A549 (cell line): ENCODE measurements around the gene MLLT3. TPM values are rescaled to one million over a fixed set of nuclear protein-coding genes. Genes with fewer than 3 reads are reported as not detected.

ENCODE experiments used
- ATAC-seq, 2 experiments: fragments of 200-7000 bp in 1 of 2; fragments of >200 bp in 1 of 2; cut with Nextera tagmentation in 1 of 2; cut with Tn5 transposase in 1 of 2; 3 replicates each; pipeline versions ENCODE4 v1.8.0 to v1.9.1; 2018 to 2020; ENCODE audit warnings: mild to moderate bottlenecking in 1 of 2, moderate library complexity in 1 of 2
- CTCF ChIA-PET: fragments of 300-600 bp; sonication (Branson Sonifier 250); formaldehyde crosslinking; extraction: SDS; loops from one replicate; lab custom pipeline; 2021; ENCODE audit warnings: antibody characterized with exemption, inconsistent platforms; lab: Yijun Ruan, JAX
- POLR2A ChIA-PET: fragments of 350-600 bp; formaldehyde crosslinking; extraction: SDS; loops from one replicate; lab custom pipeline; 2021; ENCODE audit warnings: antibody characterized with exemption, inconsistent platforms; lab: Yijun Ruan, JAX
- DNase-seq, 2 experiments: peaks; one replicate each; pipeline versions ENCODE4 v3.0.0 to v3.0.0-alpha.2; 2011 to 2016; ENCODE audit warnings: low read depth in 1 of 2, low spot score in 1 of 2
- FAIRE-seq: peaks from 2 replicates; lab custom pipeline; 2011; peaks lifted over from hg19 to GRCh38; lab: Jason Lieb, UNC
- H3K27ac ChIP-seq, 2 experiments: fragments of >200 bp; sonication (Bioruptor Twin); formaldehyde crosslinking; 3 replicates each; pipeline ENCODE4 v1.5.1; 2016 to 2017
- H3K4me1 ChIP-seq: fragments of >200 bp; sonication (Bioruptor Twin); formaldehyde crosslinking; 3 replicates; pipeline ENCODE4 v1.6.1; 2016
- H3K4me2 ChIP-seq: fragments of >200 bp; sonication (Bioruptor Twin); formaldehyde crosslinking; 3 replicates; pipeline ENCODE4 v1.6.1; 2016
- H3K4me3 ChIP-seq: fragments of >200 bp; sonication (Bioruptor Twin); formaldehyde crosslinking; 3 replicates; pipeline ENCODE4 v1.5.1; 2016
- H3K9me3 ChIP-seq: fragments of >200 bp; sonication (Bioruptor Twin); formaldehyde crosslinking; 3 replicates; pipeline ENCODE4 v1.6.1; 2016
- BHLHE40 ChIP-seq: IDR thresholded peaks from 2 replicates; pipeline ENCODE4 v1.6.1; 2012; ENCODE audit warnings: low read depth, low read length, inconsistent platforms
- CBX2 ChIP-seq: fragments of 200-600 bp; sonication (generic); IDR thresholded peaks from 2 replicates; pipeline ENCODE4 v1.6.1; 2016; ENCODE audit warnings: low read depth, mild to moderate bottlenecking, borderline replicate concordance
- CBX8 ChIP-seq: fragments of 200-600 bp; sonication (generic); IDR thresholded peaks from 2 replicates; pipeline ENCODE4 v1.6.1; 2016
- CEBPB ChIP-seq, 2 experiments: fragments of >200 bp in 1 of 2; sonication (Bioruptor Twin) in 1 of 2; formaldehyde crosslinking in 1 of 2; IDR thresholded peaks; 2 replicates each; pipeline ENCODE4 v1.6.1; 2012 to 2016
- CHD4 ChIP-seq: fragments of 200-600 bp; sonication (generic); IDR thresholded peaks from 2 replicates; pipeline ENCODE4 v1.6.1; 2016; ENCODE audit warnings: antibody characterized with exemption, mild to moderate bottlenecking, borderline replicate concordance
- CTCF ChIP-seq: fragments of >200 bp; sonication (Bioruptor Twin); formaldehyde crosslinking; IDR thresholded peaks from 3 replicates; pipeline ENCODE4 v1.5.1; 2016
- E2F6 ChIP-seq: IDR thresholded peaks from 2 replicates; pipeline ENCODE4 v1.6.1; 2012; ENCODE audit warnings: low read depth, borderline replicate concordance
- EHF ChIP-seq: fragments of 250-450 bp; sonication (Bioruptor Pico); IDR thresholded peaks from 2 replicates; pipeline ENCODE4 v1.5.0; 2020; ENCODE audit warnings: mild to moderate bottlenecking
- EHMT2 ChIP-seq: fragments of 200-600 bp; sonication (generic); IDR thresholded peaks from 2 replicates; pipeline ENCODE4 v1.6.1; 2016; ENCODE audit warnings: antibody characterized with exemption, low read depth, mild to moderate bottlenecking, moderate library complexity
- EP300 ChIP-seq, 2 experiments: fragments of >200 bp; sonication (Bioruptor Twin); formaldehyde crosslinking; IDR thresholded peaks; 2 replicates in 1 of 2; 3 replicates in 1 of 2; pipeline ENCODE4 v1.6.1; 2016 to 2017
- FOSL2 ChIP-seq, 2 experiments: fragments of 450-650 bp in 1 of 2; fragments of >200 bp in 1 of 2; sonication (Bioruptor Twin) in 1 of 2; formaldehyde crosslinking; IDR thresholded peaks; 2 replicates each; pipeline versions ENCODE4 v1.5.0 to v1.6.1; 2016 to 2020; ENCODE audit warnings: mild to moderate bottlenecking in 1 of 2, moderate library complexity in 1 of 2
- FOXS1 ChIP-seq: fragments of 250-450 bp; sonication (Bioruptor Pico); IDR thresholded peaks from 2 replicates; pipeline ENCODE4 v1.5.0; 2020; ENCODE audit warnings: mild to moderate bottlenecking, moderate library complexity
- GATA3 ChIP-seq: IDR thresholded peaks from 2 replicates; pipeline ENCODE4 v1.6.1; 2012; ENCODE audit warnings: borderline replicate concordance
- HDAC2 ChIP-seq: fragments of 200-600 bp; sonication (generic); IDR thresholded peaks from 2 replicates; pipeline ENCODE4 v1.6.1; 2016
- HES2 ChIP-seq: fragments of >200 bp; sonication (Bioruptor Twin); formaldehyde crosslinking; IDR thresholded peaks from 2 replicates; pipeline ENCODE4 v1.6.1; 2016
- HEYL ChIP-seq: fragments of 250-450 bp; sonication (Bioruptor Pico); IDR thresholded peaks from 2 replicates; pipeline ENCODE4 v1.8.0; 2021; ENCODE audit warnings: mild to moderate bottlenecking, moderate library complexity
- HMGXB4 ChIP-seq: fragments of 250-450 bp; sonication (Bioruptor Pico); IDR thresholded peaks from 2 replicates; pipeline ENCODE4 v1.5.0; 2021; ENCODE audit warnings: mild to moderate bottlenecking, moderate library complexity, borderline replicate concordance
- HOXA7 ChIP-seq: fragments of 250-450 bp; sonication (Bioruptor Pico); IDR thresholded peaks from 2 replicates; pipeline ENCODE4 v1.5.0; 2020; ENCODE audit warnings: mild to moderate bottlenecking, moderate library complexity
- HOXB13 ChIP-seq: fragments of 250-450 bp; sonication (Bioruptor Pico); IDR thresholded peaks from 2 replicates; pipeline ENCODE4 v1.5.0; 2020; ENCODE audit warnings: low read depth, mild to moderate bottlenecking, moderate library complexity
- HOXB5 ChIP-seq: fragments of 250-450 bp; sonication (Bioruptor Pico); IDR thresholded peaks from 2 replicates; pipeline ENCODE4 v1.5.0; 2020; ENCODE audit warnings: mild to moderate bottlenecking, moderate library complexity
- JUN ChIP-seq, 2 experiments: fragments of >200 bp; sonication (Bioruptor Twin); formaldehyde crosslinking; IDR thresholded peaks; 2 replicates in 1 of 2; 3 replicates in 1 of 2; pipeline ENCODE4 v1.6.1; 2016 to 2017
- JUNB ChIP-seq: fragments of >200 bp; sonication (Bioruptor Twin); formaldehyde crosslinking; IDR thresholded peaks from 2 replicates; pipeline ENCODE4 v1.6.1; 2016
- KDM1A ChIP-seq: fragments of 200-600 bp; sonication (generic); IDR thresholded peaks from 2 replicates; pipeline ENCODE4 v1.6.1; 2016; ENCODE audit warnings: low read depth, mild to moderate bottlenecking
- MAFK ChIP-seq: fragments of 450-650 bp; IDR thresholded peaks from 2 replicates; pipeline ENCODE4 v1.6.1; 2014; ENCODE audit not compliant: partially characterized antibody
- MAX ChIP-seq: IDR thresholded peaks from 2 replicates; pipeline ENCODE4 v1.6.1; 2012
- NPAS2 ChIP-seq: fragments of 250-450 bp; sonication (Bioruptor Pico); IDR thresholded peaks from 2 replicates; pipeline ENCODE4 v1.8.0; 2022; ENCODE audit warnings: mild to moderate bottlenecking, moderate library complexity, borderline replicate concordance
- NR3C1 ChIP-seq: fragments of >200 bp; sonication (Bioruptor Twin); formaldehyde crosslinking; IDR thresholded peaks from 3 replicates; pipeline ENCODE4 v1.6.1; 2017
- POLR2A ChIP-seq: IDR thresholded peaks from 2 replicates; pipeline ENCODE4 v1.6.1; 2012; ENCODE audit warnings: mild to moderate bottlenecking, low read length
- RARB ChIP-seq: fragments of 250-450 bp; sonication (Bioruptor Pico); IDR thresholded peaks from 2 replicates; pipeline ENCODE4 v1.8.0; 2021; ENCODE audit warnings: mild to moderate bottlenecking, moderate library complexity
- RCOR1 ChIP-seq: fragments of 150-350 bp; IDR thresholded peaks from 2 replicates; pipeline ENCODE4 v1.6.1; 2014; ENCODE audit warnings: antibody characterized with exemption, low read length, low read depth
- RFX5 ChIP-seq: fragments of 450-650 bp; IDR thresholded peaks from 2 replicates; pipeline ENCODE4 v1.7.1; 2014; ENCODE audit warnings: antibody characterized with exemption, mild to moderate bottlenecking, moderate library complexity
- RNF2 ChIP-seq: fragments of 200-600 bp; sonication (generic); IDR thresholded peaks from 2 replicates; pipeline ENCODE4 v1.6.1; 2016; ENCODE audit warnings: low read depth, mild to moderate bottlenecking, antibody characterized with exemption, moderate library complexity, borderline replicate concordance
- SMC3 ChIP-seq: fragments of >200 bp; sonication (Bioruptor Twin); formaldehyde crosslinking; IDR thresholded peaks from 3 replicates; pipeline ENCODE4 v1.6.1; 2018; ENCODE audit warnings: inconsistent platforms
- TP53 ChIP-seq: fragments of 250-450 bp; sonication (Bioruptor Pico); IDR thresholded peaks from 2 replicates; pipeline ENCODE4 v1.5.0; 2021; ENCODE audit warnings: mild to moderate bottlenecking, moderate library complexity
- USF2 ChIP-seq: fragments of 450-650 bp; IDR thresholded peaks from 2 replicates; pipeline ENCODE4 v1.6.1; 2014; ENCODE audit warnings: antibody characterized with exemption
- ZNF302 ChIP-seq: fragments of 250-450 bp; sonication (Bioruptor Pico); IDR thresholded peaks from 2 replicates; pipeline ENCODE4 v1.9.0; 2021; ENCODE audit warnings: inconsistent platforms, mild to moderate bottlenecking, moderate library complexity
- WGBS: methylation state at CpG from one replicate; pipeline ENCODE4 v1.1.6; 2017; ENCODE audit errors: missing lambda C conversion rate; 5-methylcytosine and 5-hydroxymethylcytosine counted together
- polyA plus RNA-seq, 4 experiments: library from polyadenylated mRNA; depleted of rRNA in 3 of 4; stranded (reverse); fragments of >200 nt; fragmentation: RNase III in 1 of 4; extraction: RNeasy Plus Mini Kit Qiagen cat#74134 plus additional on column Dnase treatment in 1 of 4; gene quantifications; 2 replicates in 3 of 4; 3 replicates in 1 of 4; pipeline ENCODE4 v1.2.3, GENCODE V29; 2011 to 2017

Gene MLLT3
- polyA plus RNA-seq, 2 of the 4 experiments (the other 2 are of a cell fraction): 14.3 to 47.6 TPM

GRCh38 chr9:20573023-20573422, 49.3 kb downstream of the MLLT3 start (continued):
- TF ChIP-seq HMGXB4 (CRISPR knock-in tag): no peak
- TF ChIP-seq FOXS1 (CRISPR knock-in tag): no peak
- no peak for TF ChIP-seq RCOR1

GRCh38 chr9:20570756-20571155, 51.5 kb downstream of the MLLT3 start:
- FAIRE-seq (peak; percentile 68), ATAC-seq (peak in 1 of 2 experiments; percentile 56; a peak in 3 of 6 replicates), DNase-seq (peak in 1 of 2 experiments; percentile 46)
- WGBS: 3% methylated on average over 1 of the region's 1 CpG
- H3K9me3 ChIP-seq: 0 out of 3 replicates have a peak, but pooled peaks cover 3% of the 10 kb centered on the region
- peaks cover 60% of the 10 kb centered on the region for H3K4me1 ChIP-seq
- peak overlapping the region; percentile 81 to 82 for H3K27ac ChIP-seq
- POLR2A ChIA-PET: interaction anchor here (1.5 kb wide), 1 partner anchor 12 kb away, joined by 5 read pairs; no protein-coding TSS in a partner anchor
- CTCF ChIA-PET: no interaction called here
- TF ChIP-seq CBX2 (no peak), MAFK (no peak), RFX5 (no peak), CHD4 (no peak), RNF2 (no peak), SMC3 (no peak), RARB (CRISPR knock-in tag) (no peak), EHMT2 (no peak), CTCF (no peak), USF2 (no peak), TP53 (no peak), CBX8 (no peak), HOXA7 (CRISPR knock-in tag) (no peak), CEBPB (IDR thresholded peaks at IDR 0.05) (peak in 1 of 2 experiments; percentile 65; a peak in 1 of 4 replicates), EP300 (IDR thresholded peaks at IDR 0.05) (no peak), E2F6 (no peak), EHF (CRISPR knock-in tag) (no peak), HOXB5 (CRISPR knock-in tag) (no peak), NR3C1 (no peak), KDM1A (no peak), BHLHE40 (no peak), HES2 (no peak), NPAS2 (CRISPR knock-in tag) (no peak), JUNB (peak; percentile 55), HDAC2 (no peak), JUN (IDR thresholded peaks at IDR 0.05) (no peak), GATA3 (no peak), ZNF302 (CRISPR knock-in tag) (no peak), FOSL2 (IDR thresholded peaks at IDR 0.05) (peak; percentile 66), FOSL2 (CRISPR knock-in tag; IDR thresholded peaks at IDR 0.05) (peak; percentile 96), POLR2A (no peak), MAX (0 out of 2 replicates have a peak, but pooled peaks have one; percentile 11), HOXB13 (CRISPR knock-in tag) (no peak), HEYL (CRISPR knock-in tag) (no peak)
- peak overlapping the region; percentile 97 for H3K4me2 ChIP-seq
- H3K4me3 ChIP-seq: peak overlapping the region; percentile 11; the same call in 1 of the 3 replicates
